CD4-positive, alpha-beta T cell (primary cell): ENCODE data around the gene SLC1A2. TPM values are rescaled to one million over a fixed set of nuclear protein-coding genes. Genes with fewer than 3 reads are reported as not detected.

Source experiments
- ATAC-seq: fragments of 200-7000 bp; cut with Tn5 transposase; one replicate; pipeline ENCODE4 v1.10.0; 2022; ENCODE audit warnings: mild to moderate bottlenecking; ENCODE audit not compliant: poor library complexity
- CTCF ChIA-PET: fragments of 350-600 bp; sonication (Branson Sonifier 250); formaldehyde crosslinking; loops from one replicate; lab custom pipeline; 2021; ENCODE audit warnings: antibody characterized with exemption, inconsistent platforms; lab: Charles Lee
- POLR2A ChIA-PET: fragments of 350-600 bp; sonication (Branson Sonifier 250); formaldehyde crosslinking; loops from one replicate; lab custom pipeline; 2021; ENCODE audit warnings: antibody characterized with exemption, inconsistent platforms; lab: Charles Lee
- DNase-seq, 14 experiments: peaks; one replicate each; pipeline ENCODE4 v3.0.0-alpha.2; 2013 to 2020; ENCODE audit warnings: mixed read lengths in 2 of 14
- H3K27ac ChIP-seq, 2 donors: one replicate each; pipeline versions ENCODE4 v1.5.1 to v1.7.0; 2013; ENCODE audit warnings: low read length in 2 of 2, low read depth in 1 of 2, mild to moderate bottlenecking in 1 of 2
- H3K27me3 ChIP-seq, 2 experiments: 1 replicate in 1 of 2; 2 replicates in 1 of 2; pipeline versions ENCODE4 v1.6.1 to v1.7.0; 2013; ENCODE audit warnings: low read length in 2 of 2, control low read depth in 1 of 2, mild to moderate bottlenecking in 1 of 2, moderate library complexity in 1 of 2; ENCODE audit not compliant: insufficient read depth in 2 of 2, control insufficient read depth in 1 of 2
- H3K36me3 ChIP-seq: one replicate; pipeline ENCODE4 v1.6.1; 2013; ENCODE audit warnings: low read length, control low read depth; ENCODE audit not compliant: insufficient read depth
- H3K4me1 ChIP-seq: one replicate; pipeline ENCODE4 v1.6.1; 2013; ENCODE audit warnings: low read length, control low read depth; ENCODE audit not compliant: insufficient read depth
- H3K4me3 ChIP-seq: one replicate; pipeline ENCODE4 v1.5.1; 2013; ENCODE audit warnings: mild to moderate bottlenecking, low read length, moderate library complexity
- H3K9me3 ChIP-seq, 2 experiments: 1 replicate in 1 of 2; 2 replicates in 1 of 2; pipeline versions ENCODE4 v1.6.1 to v1.7.0; 2013; ENCODE audit warnings: low read length in 2 of 2, mild to moderate bottlenecking in 2 of 2, control low read depth in 1 of 2, moderate library complexity in 1 of 2; ENCODE audit not compliant: control insufficient read depth in 1 of 2, insufficient read depth in 1 of 2
- H3K27ac Mint-ChIP-seq: one replicate; pipeline ENCODE4 v1.8.0; 2020; ENCODE audit warnings: mixed read lengths
- H3K27me3 Mint-ChIP-seq: one replicate; pipeline ENCODE4 v1.8.0; 2021; ENCODE audit warnings: mixed read lengths
- H3K36me3 Mint-ChIP-seq: one replicate; pipeline ENCODE4 v1.8.0; 2021; ENCODE audit warnings: low read depth, mixed read lengths
- H3K4me1 Mint-ChIP-seq: one replicate; pipeline ENCODE4 v1.8.0; 2021; ENCODE audit warnings: low read depth, mixed read lengths
- H3K4me3 Mint-ChIP-seq: one replicate; pipeline ENCODE4 v1.8.0; 2020; ENCODE audit warnings: mild to moderate bottlenecking, mixed read lengths
- H3K9me3 Mint-ChIP-seq: one replicate; pipeline ENCODE4 v1.8.0; 2020; ENCODE audit warnings: mixed read lengths
- intact Hi-C, 2 experiments: fragments of 100-400 bp; cut with DNase I in 1 of 2; cut with micrococcal nuclease in 1 of 2; formaldehyde crosslinking; loops; one replicate each; pipeline versions ENCODE4 v1.15.1 to v1.9.0; 2023 to 2025; cut with DNase I, micrococcal nuclease
- total RNA-seq, 174 experiments: library from RNA in 2 of 174; stranded (reverse) in 2 of 174; gene quantifications; one replicate each; pipeline ENCODE4 v1.2.3 and lab custom pipeline; 2021 to 2026
- TF ChIP-seq, protein P1 (sequence below): fragments of 200-600 bp; IDR thresholded peaks from one replicate; pipeline ENCODE4 v1.8.0; 2022; ENCODE audit warnings: antibody characterized with exemption, mild to moderate bottlenecking

The SLC1A2 gene
- total RNA-seq, 2 experiments from 2014 or later, result not detected

DNA sequence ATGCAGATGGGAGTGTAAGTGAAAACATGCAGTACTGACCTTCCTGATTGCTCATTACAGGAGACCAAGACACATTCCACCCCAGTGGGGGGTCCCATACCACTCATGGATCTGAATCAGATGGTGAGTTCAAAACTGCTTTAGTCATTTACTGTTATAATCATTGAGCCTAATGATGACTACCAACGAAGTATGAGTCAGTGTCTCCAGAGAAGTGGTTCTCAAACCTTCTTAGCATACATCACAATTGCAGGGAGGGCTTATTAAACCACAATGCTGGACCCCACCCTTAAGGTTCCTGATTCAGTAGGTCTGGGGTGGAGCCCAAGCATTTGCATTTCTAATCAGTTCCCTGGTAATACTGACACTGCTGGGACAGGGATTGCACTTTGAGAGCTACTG, 204.6 kb downstream of the SLC1A2 start:
- CTCF ChIA-PET, result interaction anchor here (0.6 kb wide), 1 partner anchor 9 kb away, joined by 3 read pairs; no protein-coding TSS in a partner anchor
- Histone ChIP-seq H3K27me3 (no peaks in the 10 kb centered on the region), H3K9me3 (peaks cover 0 to 3% of the 10 kb centered on the region in 2 experiments), H3K4me1 (peaks cover 47% of the 10 kb centered on the region), H3K27ac (peak overlapping the region; percentile 14 to 52), H3K4me3 (no peak overlapping the region), H3K36me3 (peaks cover 94% of the 10 kb centered on the region)
- Mint-ChIP-seq H3K36me3 (peaks cover 100% of the 10 kb centered on the region), H3K27me3 (no peaks in the 10 kb centered on the region), H3K27ac (peak overlapping the region; percentile 95), H3K4me1 (peaks cover 96% of the 10 kb centered on the region), H3K4me3 (peak overlapping the region; percentile 62), H3K9me3 (peaks cover 6% of the 10 kb centered on the region)
- peak in 4 of 14 experiments; percentile 47 to 72 (median 56) for DNase-seq
- ATAC-seq, result peak; percentile 22
- POLR2A ChIA-PET, result interaction anchor here (0.5 to 1.1 kb wide), 3 partner anchors 16 to 71 kb away, joined by 3 to 6 read pairs (median 3); no protein-coding TSS in a partner anchor
- intact Hi-C loops, result loop anchor here in 1 of 2 experiments (5.0 to 10.0 kb wide), 2 partner anchors 37 to 90 kb away; no protein-coding TSS in a partner anchor
- TF ChIP-seq, protein P1, sequence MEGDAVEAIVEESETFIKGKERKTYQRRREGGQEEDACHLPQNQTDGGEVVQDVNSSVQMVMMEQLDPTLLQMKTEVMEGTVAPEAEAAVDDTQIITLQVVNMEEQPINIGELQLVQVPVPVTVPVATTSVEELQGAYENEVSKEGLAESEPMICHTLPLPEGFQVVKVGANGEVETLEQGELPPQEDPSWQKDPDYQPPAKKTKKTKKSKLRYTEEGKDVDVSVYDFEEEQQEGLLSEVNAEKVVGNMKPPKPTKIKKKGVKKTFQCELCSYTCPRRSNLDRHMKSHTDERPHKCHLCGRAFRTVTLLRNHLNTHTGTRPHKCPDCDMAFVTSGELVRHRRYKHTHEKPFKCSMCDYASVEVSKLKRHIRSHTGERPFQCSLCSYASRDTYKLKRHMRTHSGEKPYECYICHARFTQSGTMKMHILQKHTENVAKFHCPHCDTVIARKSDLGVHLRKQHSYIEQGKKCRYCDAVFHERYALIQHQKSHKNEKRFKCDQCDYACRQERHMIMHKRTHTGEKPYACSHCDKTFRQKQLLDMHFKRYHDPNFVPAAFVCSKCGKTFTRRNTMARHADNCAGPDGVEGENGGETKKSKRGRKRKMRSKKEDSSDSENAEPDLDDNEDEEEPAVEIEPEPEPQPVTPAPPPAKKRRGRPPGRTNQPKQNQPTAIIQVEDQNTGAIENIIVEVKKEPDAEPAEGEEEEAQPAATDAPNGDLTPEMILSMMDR, result no peak

DNA sequence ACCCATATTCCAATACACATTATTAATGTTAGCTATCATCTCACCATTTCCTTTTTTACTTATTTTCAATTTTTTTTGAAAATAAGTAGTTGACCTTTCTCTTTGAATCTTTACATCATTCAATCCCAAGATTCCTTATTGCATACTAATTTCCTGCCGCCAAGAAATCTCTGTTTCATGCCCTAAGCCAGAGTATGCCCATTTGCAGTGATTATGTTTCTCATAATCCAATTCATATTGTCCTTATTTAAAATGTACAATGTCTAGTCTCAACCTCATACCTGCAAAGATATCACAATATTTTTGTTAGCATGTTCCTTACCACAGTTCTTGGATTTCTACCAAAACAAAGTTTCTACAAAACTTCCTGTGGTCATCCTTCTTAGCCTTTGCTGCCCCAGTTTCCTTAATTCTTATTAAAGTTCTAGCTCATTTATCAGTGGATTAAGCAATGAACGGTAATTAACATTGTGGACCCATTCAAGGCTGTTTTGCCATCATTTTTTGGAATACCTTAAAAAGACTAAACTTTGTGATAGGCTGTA, 205.1 kb downstream of the SLC1A2 start:
- H3K27ac Mint-ChIP-seq, result peak overlapping the region; percentile 95
- H3K9me3 Mint-ChIP-seq, result peaks cover 10% of the 10 kb centered on the region
- Histone ChIP-seq H3K27me3 (no peaks in the 10 kb centered on the region), H3K4me3 (no peak overlapping the region), H3K36me3 (peaks cover 94% of the 10 kb centered on the region), H3K4me1 (peaks cover 47% of the 10 kb centered on the region), H3K27ac (peak overlapping the region; percentile 14 to 52), H3K9me3 (peaks cover 0 to 8% of the 10 kb centered on the region in 2 experiments)
- intact Hi-C loops, result loop anchor here in 1 of 2 experiments (10.0 kb wide), 1 partner anchor 91 kb away; no protein-coding TSS in a partner anchor
- no peak for ATAC-seq
- H3K27me3 Mint-ChIP-seq, result no peaks in the 10 kb centered on the region
- TF ChIP-seq, protein P1, result no peak
- DNase-seq, result no peak
- POLR2A ChIA-PET, result interaction anchor here (0.8 to 1.1 kb wide), 2 partner anchors 43 to 71 kb away, joined by 3 read pairs; no protein-coding TSS in a partner anchor
- CTCF ChIA-PET, result no interaction called here
- H3K4me1 Mint-ChIP-seq, result peaks cover 97% of the 10 kb centered on the region
- H3K4me3 Mint-ChIP-seq, result peak overlapping the region; percentile 62
- peaks cover 100% of the 10 kb centered on the region for H3K36me3 Mint-ChIP-seq

DNA sequence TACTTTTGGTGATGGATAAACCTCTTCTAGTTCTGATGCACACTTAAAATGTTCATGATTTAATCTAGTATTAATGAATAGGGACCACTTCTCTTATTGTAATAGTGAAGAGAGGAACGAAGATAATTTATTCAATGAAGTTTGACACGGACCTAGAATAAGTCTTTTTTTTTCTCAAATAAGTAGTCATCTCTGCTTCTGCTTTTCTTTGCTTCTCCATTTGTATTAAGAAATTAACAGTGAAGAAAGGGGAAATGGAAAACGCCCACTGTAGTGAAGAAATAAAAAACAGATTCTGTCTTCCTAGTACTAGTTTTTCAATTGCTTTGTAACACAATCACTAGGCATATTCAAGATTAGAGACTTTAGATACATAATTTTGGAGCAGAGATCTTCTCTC, 207.4 kb downstream of the SLC1A2 start:
- Histone ChIP-seq H3K27ac (no peak overlapping the region), H3K4me3 (no peak overlapping the region), H3K27me3 (no peaks in the 10 kb centered on the region), H3K9me3 (peaks cover 0 to 8% of the 10 kb centered on the region in 2 experiments), H3K36me3 (peaks cover 96% of the 10 kb centered on the region), H3K4me1 (peaks cover 41% of the 10 kb centered on the region)
- H3K36me3 Mint-ChIP-seq, result peaks cover 100% of the 10 kb centered on the region
- intact Hi-C loops, result loop anchor here in 1 of 2 experiments (10.0 kb wide), 1 partner anchor 93 kb away; no protein-coding TSS in a partner anchor
- no peak overlapping the region for H3K4me3 Mint-ChIP-seq
- CTCF ChIA-PET, result no interaction called here
- H3K4me1 Mint-ChIP-seq, result peaks cover 97% of the 10 kb centered on the region
- no peaks in the 10 kb centered on the region for H3K27me3 Mint-ChIP-seq
- peaks cover 13% of the 10 kb centered on the region for H3K9me3 Mint-ChIP-seq
- H3K27ac Mint-ChIP-seq, result peak overlapping the region; percentile 71
- POLR2A ChIA-PET, result no interaction called here
- ATAC-seq, result no peak
- TF ChIP-seq, protein P1, result no peak
- DNase-seq, result peak in 1 of 14 experiments; percentile 16
